H7 (cell line): ENCODE measurements around the gene ATP1A4. TPM values are rescaled to one million over a fixed set of nuclear protein-coding genes. Genes with fewer than 3 reads are reported as not detected.

Experiments used
- DNase-seq: peaks from one replicate; pipeline ENCODE4 v3.0.0; 2012
- H3K27me3 ChIP-seq: 2 replicates; pipeline ENCODE4 v1.6.0; 2011; ENCODE audit warnings: mild to moderate bottlenecking, low read length; ENCODE audit not compliant: control insufficient read depth, insufficient read depth
- H3K36me3 ChIP-seq: replicated peaks from 2 replicates; pipeline ENCODE4 v1.5.1; 2011; ENCODE audit warnings: low read length; ENCODE audit not compliant: control insufficient read depth, insufficient read depth
- H3K4me3 ChIP-seq: 2 replicates; pipeline ENCODE4 v1.5.1; 2011; ENCODE audit warnings: low read depth, mild to moderate bottlenecking, control low read depth, low read length, moderate library complexity; ENCODE audit not compliant: insufficient read depth
- total RNA-seq: library from RNA; depleted of rRNA; stranded (reverse); fragments of >200 nt; shearing (Covaris generic); gene quantifications from 2 replicates; pipeline ENCODE4 v1.2.3, GENCODE V29; 2014

ATP1A4 gene
- total RNA-seq, 1 experiment from 2014 or later, result 0.73 TPM

DNA sequence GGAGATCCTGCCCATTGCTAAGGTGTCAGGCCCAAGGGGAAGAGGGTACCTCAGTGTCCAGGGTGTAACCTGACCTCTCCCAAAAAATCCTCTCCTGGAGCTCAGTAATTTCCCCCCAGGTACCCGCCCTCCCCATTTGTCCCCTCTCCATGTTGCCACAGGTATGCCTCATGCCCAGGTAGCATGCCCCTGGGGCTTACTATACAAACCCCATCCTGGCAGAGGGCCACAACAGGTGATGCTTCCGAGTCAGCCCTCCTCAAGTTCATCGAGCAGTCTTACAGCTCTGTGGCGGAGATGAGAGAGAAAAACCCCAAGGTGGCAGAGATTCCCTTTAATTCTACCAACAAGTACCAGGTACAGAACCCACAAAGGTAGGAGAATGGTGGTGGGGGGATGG lies 15.7 kb downstream of the ATP1A4 start:
- Histone ChIP-seq H3K4me3 (no peak overlapping the region), H3K36me3 (no peaks in the 10 kb centered on the region), H3K27me3 (no peaks in the 10 kb centered on the region)
- no peak for DNase-seq

DNA sequence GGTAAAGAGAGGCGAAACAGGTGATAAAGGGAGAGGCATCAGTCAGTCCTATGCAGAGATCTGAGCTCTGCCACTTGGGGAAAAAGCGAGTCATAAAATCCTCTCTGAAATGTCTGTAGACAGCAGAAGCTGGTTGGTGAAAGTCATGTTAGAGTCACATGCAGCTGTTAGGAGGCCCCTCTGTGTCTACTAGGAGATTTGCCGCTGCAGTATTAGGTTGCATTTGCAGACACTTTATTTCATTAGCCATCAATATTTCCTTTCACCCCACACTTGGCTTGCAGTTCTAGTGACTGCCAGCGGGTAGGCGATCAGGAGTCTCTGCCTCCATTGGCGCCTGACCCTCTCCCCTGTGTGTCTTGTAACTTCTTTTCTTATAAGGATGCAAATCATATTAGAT lies 16.2 kb downstream of the ATP1A4 start:
- no peak for DNase-seq
- no peaks in the 10 kb centered on the region for H3K27me3 ChIP-seq
- H3K4me3 ChIP-seq, result no peak overlapping the region
- H3K36me3 ChIP-seq, result no peaks in the 10 kb centered on the region

DNA sequence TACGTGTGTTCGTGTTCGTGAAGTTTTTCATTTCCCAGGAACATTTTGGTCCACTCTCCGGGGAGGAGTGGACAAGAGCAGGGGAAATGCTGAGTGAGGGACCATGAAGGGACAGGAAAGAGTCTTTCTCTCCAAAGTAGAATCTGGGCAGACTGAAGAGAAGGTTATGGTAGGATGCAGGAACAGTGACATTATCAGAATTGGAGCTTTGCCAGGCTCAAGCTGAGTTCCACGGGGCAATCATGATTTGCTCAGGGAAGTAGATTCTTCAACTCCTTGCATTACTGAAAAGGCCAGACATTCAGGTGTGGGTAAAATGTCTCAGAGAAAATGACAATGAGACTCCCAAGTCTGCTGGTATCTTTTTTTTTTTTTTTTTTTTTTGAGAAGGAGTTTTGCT lies 16.6 kb downstream of the ATP1A4 start:
- H3K27me3 ChIP-seq, result no peaks in the 10 kb centered on the region
- H3K36me3 ChIP-seq, result no peaks in the 10 kb centered on the region
- DNase-seq, result no peak
- H3K4me3 ChIP-seq, result no peak overlapping the region

DNA sequence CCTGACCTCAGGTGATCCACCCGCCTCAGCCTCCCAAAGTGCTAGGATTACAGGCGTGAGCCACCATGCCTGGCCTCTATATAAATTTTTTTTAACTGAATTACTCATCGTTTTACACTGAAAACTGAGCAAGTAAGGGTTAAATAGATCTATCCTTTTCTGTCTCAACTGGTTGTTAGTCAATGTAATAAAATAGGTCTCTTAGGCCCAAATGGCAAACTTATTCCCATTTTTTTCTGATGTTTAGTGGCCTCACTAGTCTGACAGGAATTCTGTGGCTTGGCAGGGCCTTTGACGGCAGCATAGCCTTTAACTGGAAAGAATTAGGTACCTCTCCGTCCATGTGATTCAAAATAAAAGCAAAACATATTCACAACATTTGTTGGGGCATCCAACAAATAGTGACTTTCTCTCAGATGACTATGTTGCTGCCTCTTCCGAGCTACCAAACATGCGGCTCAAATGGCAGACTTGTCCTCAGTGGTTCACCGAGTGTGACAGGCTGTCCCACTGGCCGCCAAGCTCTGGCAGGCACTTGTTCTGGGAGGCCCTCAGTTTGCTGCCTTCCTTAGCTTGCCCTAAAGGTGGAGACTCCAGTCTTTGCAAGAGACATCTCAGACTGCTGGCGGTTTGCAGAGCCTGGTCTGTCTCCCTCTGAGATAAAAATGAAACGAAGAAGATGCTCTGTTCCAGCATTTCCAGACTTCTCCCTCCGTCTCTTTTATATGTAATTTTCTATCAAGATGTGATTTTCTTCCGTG lies 17.4 kb downstream of the ATP1A4 start:
- no peaks in the 10 kb centered on the region for H3K27me3 ChIP-seq

DNA sequence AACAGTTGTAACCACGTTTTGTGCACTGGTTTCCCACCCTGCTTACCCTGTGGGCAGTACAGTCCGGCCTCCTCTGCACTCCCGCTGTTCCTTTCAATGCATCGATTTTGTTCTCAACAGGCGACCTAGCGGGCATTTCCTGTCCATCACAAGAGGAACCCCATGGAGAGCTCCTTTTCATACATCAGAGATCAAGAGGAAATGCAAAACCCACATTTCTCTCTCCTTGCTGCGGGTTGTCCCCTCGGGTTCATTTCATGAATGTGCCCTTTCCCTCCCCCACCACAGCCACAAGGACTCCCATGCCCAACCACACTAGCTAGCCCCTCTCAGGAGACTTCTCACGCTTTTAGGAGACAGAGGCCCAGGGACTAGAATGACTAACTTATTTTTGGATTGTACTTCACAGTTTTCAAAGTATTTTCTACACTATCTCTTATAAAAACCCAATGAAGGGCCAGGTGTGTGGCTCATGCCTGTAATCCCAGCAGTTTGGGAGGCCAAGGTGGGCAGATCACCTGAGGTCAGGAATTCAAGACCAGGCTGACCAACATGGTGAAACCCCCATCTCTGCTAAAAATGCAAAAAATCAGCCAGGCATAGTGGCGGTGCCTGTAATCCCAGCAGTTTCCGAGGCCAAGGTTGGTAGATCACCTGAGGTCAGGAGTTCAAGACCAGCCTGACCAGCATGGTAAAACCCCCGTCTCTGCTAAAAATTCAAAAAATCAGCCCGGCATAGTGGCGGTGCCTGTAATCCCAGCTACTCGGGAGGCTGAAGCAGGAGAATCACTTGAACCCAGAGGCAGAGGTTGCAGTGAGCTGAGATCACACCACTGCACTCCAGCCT lies 18.4 kb downstream of the ATP1A4 start:
- DNase-seq, result peak; percentile 70
- Histone ChIP-seq H3K4me3 (no peak overlapping the region), H3K36me3 (no peaks in the 10 kb centered on the region), H3K27me3 (no peaks in the 10 kb centered on the region; the same call in 1 of the 2 replicates)

More for the DNA sequence above, 17.4 kb downstream of the ATP1A4 start:
- Histone ChIP-seq H3K36me3 (no peaks in the 10 kb centered on the region), H3K4me3 (no peak overlapping the region)
- DNase-seq, result peak; percentile 57

DNA sequence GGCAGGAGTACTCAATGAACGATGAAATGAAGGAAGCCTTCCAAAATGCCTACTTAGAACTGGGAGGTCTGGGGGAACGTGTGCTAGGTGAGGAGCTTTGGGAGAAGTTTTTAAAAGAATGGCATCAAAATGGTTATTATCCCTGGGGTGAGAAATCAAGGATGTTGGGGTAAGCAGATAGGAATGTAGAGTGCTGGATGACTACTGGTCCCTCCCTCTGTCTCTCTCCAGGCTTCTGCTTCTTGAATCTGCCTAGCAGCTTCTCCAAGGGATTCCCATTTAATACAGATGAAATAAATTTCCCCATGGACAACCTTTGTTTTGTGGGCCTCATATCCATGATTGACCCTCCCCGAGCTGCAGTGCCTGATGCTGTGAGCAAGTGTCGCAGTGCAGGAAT lies 20.0 kb downstream of the ATP1A4 start:
- no peaks in the 10 kb centered on the region for H3K36me3 ChIP-seq
- no peaks in the 10 kb centered on the region; the same call in 1 of the 2 replicates for H3K27me3 ChIP-seq
- DNase-seq, result no peak
- H3K4me3 ChIP-seq, result no peak overlapping the region

DNA sequence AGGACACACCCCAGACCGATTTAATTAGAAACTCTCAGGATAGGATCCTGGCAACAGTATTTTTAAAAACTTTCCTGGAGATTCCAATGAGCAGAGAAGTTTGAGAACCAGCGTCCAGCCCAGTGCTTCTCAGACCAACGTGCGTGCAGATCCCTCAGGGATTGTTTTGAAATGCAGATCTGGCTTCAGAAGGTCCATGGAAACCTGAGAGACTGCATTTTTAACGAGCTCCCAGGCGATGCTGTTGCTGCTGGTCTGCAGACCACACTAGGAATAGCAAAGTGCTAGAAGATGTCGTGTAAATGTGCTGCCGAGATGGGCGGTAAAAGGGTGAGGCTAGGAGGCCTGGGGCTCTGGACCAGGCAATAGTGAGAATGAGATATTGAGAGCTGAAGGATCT lies 20.6 kb downstream of the ATP1A4 start:
- H3K27me3 ChIP-seq, result no peaks in the 10 kb centered on the region; the same call in 1 of the 2 replicates
- no peak overlapping the region for H3K4me3 ChIP-seq
- no peak for DNase-seq
- no peaks in the 10 kb centered on the region for H3K36me3 ChIP-seq

DNA sequence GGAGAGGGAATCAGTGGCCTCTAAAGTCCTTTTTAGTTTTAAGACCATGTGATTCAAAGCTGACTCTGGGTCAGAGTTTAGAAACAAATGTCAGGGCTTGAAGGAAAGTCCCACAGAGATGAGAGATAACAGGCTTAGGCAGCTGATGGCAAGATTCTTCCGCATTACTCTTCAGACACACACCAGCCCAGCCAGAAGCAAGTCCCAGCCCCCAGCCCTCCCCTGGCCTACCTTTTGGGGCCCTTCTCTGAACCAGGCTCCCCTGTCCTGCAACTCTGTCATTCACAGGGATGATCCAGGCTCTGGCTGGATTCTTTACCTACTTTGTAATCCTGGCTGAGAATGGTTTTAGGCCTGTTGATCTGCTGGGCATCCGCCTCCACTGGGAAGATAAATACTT lies 25.8 kb downstream of the ATP1A4 start:
- no peak for DNase-seq
- H3K4me3 ChIP-seq, result no peak overlapping the region
- H3K27me3 ChIP-seq, result no peaks in the 10 kb centered on the region; the same call in 1 of the 2 replicates
- no peaks in the 10 kb centered on the region for H3K36me3 ChIP-seq

DNA sequence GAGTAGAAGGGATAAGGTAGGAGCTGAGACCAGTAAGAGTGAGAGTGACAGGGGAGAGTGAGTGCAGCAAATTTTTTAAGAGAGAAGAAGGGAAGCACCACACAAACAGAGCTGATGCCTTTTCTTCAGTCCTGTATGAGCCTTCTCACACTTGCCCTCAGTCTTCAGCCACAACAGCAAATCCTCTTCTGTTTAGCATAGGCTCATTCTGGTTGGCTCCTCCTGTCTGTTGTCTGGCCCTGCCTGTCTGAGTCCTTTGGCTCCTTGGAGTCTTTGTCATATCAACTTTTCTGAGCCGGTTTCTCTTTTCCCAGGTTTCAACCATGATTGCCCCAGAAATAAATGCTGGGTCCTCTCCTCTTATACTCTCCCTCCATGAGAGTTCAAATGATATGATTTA lies 26.3 kb downstream of the ATP1A4 start:
- no peaks in the 10 kb centered on the region for H3K36me3 ChIP-seq
- no peak for DNase-seq
- no peak overlapping the region for H3K4me3 ChIP-seq
- H3K27me3 ChIP-seq, result no peaks in the 10 kb centered on the region; the same call in 1 of the 2 replicates

DNA sequence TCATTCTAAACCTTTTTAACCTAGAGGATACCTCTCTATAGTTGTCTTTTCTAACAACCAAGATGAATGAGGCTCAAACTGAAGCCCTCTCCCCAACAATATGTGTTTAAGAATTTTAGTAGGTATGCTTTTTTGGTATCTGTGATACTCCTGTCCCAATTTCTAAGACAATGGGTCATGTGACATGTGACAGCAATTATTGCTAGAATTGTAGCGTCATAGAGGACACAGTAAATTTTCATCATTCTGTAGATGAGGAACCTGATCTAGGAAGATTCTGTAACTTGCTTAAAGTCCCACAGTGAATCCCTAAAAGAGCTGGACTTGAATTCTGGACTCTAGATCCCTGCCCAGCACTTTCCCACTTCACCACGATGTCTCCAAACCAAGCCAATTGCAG lies 27.3 kb downstream of the ATP1A4 start:
- Histone ChIP-seq H3K27me3 (no peaks in the 10 kb centered on the region; the same call in 1 of the 2 replicates), H3K36me3 (no peaks in the 10 kb centered on the region), H3K4me3 (no peak overlapping the region)
- DNase-seq, result no peak

DNA sequence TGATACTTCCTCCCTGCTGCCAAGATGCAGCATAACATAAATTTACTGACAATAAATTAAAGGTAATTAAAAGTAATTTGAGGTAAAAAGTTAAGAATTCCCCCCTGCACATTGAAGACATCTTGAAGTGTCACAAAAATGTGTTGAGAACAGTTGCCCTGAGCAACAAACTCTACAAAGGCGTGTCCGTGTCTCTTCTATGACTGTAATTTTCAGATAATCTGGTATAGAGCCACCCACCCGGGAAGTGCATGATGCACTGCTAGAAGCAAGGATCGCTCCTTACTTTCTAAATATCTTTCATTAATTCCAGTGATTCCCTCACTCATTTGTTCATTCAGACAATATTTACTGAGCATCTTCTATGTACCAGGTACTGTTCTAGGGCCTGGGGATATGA lies 27.9 kb downstream of the ATP1A4 start:
- H3K4me3 ChIP-seq, result no peak overlapping the region
- H3K27me3 ChIP-seq, result no peaks in the 10 kb centered on the region; the same call in 1 of the 2 replicates
- DNase-seq, result no peak
- H3K36me3 ChIP-seq, result no peaks in the 10 kb centered on the region

DNA sequence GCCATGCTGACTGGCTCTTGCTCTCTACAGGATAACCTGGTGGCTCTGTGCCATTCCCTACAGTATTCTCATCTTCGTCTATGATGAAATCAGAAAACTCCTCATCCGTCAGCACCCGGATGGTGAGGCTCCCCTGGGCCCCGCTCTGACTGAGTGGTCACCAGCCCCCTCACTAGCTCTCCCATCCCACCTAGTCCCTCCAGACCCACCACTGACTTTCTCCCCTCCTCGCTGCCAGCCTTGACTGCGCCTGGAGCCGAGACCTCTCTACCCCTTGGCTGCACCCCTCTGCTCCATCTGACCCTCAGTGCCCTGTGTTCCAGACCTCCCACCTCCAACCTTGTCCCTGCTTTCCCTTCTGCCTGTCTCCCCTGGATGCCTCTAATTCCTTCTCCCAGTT lies 34.8 kb downstream of the ATP1A4 start:
- H3K36me3 ChIP-seq, result no peaks in the 10 kb centered on the region
- H3K27me3 ChIP-seq, result no peaks in the 10 kb centered on the region; the same call in 1 of the 2 replicates
- no peak for DNase-seq
- H3K4me3 ChIP-seq, result no peak overlapping the region

DNA sequence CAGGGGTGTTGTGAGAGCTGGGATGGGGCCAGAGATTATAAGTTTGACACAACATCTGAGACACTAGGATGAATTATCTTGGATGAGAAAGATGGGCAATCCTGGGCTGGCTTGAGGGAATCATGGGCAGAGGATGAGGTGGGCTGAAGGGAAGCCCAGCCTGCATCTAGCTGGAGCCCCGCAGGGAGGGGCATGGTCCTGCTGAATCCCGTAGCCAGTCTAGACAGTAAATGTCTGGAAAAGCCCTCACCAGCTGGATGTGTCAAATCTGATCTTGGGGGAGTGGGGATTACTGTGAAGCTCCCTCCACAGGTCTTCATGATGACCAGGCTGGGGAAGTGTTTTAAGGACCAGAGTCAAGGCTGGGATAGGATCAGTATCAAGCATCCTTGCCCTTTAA lies 35.3 kb downstream of the ATP1A4 start:
- no peak overlapping the region for H3K4me3 ChIP-seq
- H3K36me3 ChIP-seq, result no peaks in the 10 kb centered on the region
- no peaks in the 10 kb centered on the region; the same call in 1 of the 2 replicates for H3K27me3 ChIP-seq
- no peak for DNase-seq

DNA sequence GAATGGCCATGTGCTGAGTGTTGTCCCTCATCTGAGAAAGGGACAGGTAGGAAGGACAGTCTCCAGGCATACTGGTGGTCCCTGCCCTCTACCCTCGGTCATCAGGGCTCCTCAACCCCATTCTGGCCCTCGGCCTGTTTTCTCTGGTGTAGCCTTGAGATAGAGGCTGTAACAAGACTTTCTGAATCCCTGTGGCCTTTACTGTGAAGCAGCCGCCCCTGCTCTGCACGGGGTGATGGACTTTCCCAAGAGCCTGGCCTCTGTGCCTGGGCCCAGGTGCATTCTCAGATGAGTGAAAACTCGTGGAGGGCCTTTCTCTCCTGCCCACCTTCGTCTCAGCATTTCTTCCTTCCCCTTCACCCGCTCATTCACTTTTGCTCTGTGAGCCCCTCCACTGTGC lies 36.0 kb downstream of the ATP1A4 start:
- no peak for DNase-seq
- no peak overlapping the region for H3K4me3 ChIP-seq
- no peaks in the 10 kb centered on the region for H3K36me3 ChIP-seq
- H3K27me3 ChIP-seq, result no peaks in the 10 kb centered on the region; the same call in 1 of the 2 replicates

DNA sequence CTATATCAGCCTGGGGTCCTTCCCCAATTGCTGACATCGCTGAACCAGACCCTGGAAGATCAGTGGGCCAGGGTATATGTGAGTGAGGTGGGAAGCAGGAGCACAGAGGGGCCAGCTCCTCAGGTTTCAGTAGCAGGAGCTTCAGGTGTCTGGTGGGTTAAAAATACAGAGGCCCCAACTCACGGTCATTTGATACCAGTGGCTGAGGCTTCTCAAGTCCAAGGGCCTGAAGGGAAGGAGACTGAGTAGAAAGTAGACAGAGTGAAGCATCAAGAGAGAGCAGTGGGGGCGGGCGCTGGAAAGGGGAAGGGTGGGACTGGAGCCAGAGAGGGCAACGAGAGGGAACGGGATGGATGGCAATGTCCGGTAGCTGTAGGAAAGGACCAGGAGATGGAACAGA lies 36.9 kb downstream of the ATP1A4 start:
- Histone ChIP-seq H3K36me3 (no peaks in the 10 kb centered on the region), H3K27me3 (no peaks in the 10 kb centered on the region; the same call in 1 of the 2 replicates), H3K4me3 (no peak overlapping the region)
- DNase-seq, result no peak
